Measurements from ENCODE around the gene SMARCA2.

DNA sequence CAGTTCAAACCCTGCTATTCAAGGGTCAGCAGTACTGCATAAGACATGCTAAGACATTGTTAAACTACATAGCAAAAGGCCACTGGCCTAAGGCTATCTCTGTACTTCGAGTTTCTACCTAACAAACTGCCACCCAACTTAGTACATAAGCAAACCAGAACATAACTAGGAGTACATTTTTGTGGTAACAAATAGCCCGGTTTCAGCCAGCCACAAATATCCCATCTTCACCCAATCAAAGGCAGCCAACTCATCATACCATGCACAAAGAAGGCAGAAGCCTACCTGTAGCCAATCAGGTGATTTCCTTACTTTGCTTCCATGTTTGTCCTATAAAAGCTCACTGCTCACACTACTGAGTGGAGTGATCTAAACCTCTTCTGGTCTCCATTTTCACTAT lies 201.4 kb downstream of the SMARCA2 start:
- TF ChIP-seq YY1 (IDR thresholded peaks at IDR 0.05; ENCODE audit: insufficient read depth, insufficient read length) (no peak), SUZ12 (IDR thresholded peaks at IDR 0.05; ENCODE audit: extremely low read depth, insufficient read depth, insufficient read length) (no peak)
